Camera-type eye (tissue), 1 donor: ENCODE results near the gene COTL1. TPM values are rescaled to one million over a fixed set of nuclear protein-coding genes. Genes with fewer than 3 reads are reported as not detected.

Experiments
- total RNA-seq: library from RNA; depleted of rRNA; stranded (reverse); fragments of >200 nt; gene quantifications from one replicate; pipeline ENCODE4 v1.2.3, GENCODE V29; 2014

COTL1 gene, protein sequence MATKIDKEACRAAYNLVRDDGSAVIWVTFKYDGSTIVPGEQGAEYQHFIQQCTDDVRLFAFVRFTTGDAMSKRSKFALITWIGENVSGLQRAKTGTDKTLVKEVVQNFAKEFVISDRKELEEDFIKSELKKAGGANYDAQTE
- 65.5 TPM for total RNA-seq

DNA sequence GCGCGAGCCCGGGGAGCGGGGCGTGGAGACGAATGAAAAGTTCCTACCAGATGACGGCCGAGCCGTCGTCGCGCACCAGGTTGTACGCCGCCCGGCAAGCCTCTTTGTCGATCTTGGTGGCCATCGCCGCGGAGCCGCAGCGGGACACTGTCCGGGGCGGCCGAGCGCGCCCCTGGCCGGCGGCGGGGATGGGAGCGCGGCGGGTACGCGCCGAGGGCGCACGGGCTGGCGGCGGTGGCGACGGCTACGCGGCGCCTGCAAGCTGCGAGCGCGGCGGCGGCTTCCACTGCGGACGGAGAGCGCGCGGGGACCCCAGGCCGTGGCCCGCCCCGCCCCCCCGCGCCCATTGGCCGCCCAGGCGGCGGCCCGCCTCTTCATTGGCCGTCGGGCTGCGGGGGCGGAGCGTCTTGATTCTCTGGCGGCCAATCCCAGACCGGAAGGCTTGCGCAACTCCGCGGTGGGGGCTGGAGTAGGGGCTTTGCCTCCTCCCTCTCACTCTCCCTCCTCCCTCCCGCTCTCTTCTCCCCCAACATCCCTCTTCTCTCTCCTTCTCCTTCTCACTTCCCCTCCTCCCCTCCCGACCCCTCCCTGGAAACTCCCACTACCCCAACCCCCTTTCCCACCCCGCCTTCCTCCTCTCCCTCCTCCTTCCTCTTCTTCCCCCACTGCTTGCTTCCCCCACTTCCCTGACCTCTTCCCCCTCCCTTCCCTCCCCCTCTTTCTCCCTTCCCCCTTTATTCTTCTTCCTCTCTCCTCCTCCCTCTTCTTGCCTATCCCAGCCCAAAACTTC, at the start of gene COTL1:
TSS of gene COTL1 (minus strand) at position 288 of the 790 bp plus-strand sequence. CDS start at position 124, 164 bp downstream.

DNA sequence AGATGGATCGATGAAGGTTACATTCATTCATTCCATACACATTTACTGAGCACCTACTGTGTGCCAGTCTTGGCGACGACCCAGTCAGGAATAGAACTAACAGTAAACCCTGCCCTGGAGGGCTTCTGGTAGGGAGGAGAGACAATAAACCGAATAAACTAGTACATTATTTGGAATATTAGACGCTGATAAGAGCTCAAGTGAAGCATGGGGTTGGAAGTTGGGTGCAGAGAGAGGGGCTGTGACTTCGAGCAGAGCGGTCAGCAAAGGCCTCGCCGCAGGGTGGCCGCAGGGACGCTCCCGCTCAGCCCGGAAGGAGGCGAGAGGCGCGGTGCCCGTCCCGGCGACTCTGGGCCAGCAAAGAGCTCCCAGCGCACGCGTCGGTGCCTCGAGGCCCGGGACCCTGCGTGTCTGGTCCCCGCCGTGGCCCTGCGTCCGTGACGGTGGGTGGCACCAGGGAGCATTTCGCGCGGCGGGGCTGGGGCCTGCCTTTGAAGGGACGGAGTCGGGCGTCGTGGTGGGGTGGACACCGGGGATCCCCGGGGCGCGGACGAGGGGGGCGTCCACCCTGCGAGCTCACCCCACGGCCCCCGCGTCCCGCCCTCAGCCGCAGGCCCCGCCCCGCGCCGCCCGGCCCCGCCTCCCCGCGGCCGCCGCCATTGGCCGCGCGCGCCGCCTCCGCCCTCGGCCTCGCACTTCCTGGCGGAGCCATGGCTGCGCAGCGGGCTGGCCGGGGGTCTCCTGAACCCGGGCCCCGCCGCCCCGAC, 30.1 kb upstream of the COTL1 start, which contains the start of gene KLHL36:
TSS of gene KLHL36 (plus strand) at position 684 of the 767 bp plus-strand sequence. CDS start 2,357 bp downstream, outside the sequence.

Other genes starting within 250 kb of the COTL1 start
- 2.1 TPM for gene ATP2C2, start 249.5 kb downstream of the COTL1 start, total RNA-seq
- 23.1 TPM for gene MEAK7, start 113.4 kb downstream of the COTL1 start, total RNA-seq
- gene KLHL36, start 30.4 kb upstream of the COTL1 start, total RNA-seq, result 54.0 TPM
- 104 TPM for gene USP10, start 81.9 kb upstream of the COTL1 start, total RNA-seq
- 39.8 TPM for gene CRISPLD2, start 201.9 kb upstream of the COTL1 start, total RNA-seq